ENCODE results near the gene CELF3.

- TF ChIP-seq CTCF (IDR thresholded peaks at IDR 0.05): no peak
- no peak for TF ChIP-seq POLR2A (IDR thresholded peaks at IDR 0.05)
- no peak for TF ChIP-seq EP300 (IDR thresholded peaks at IDR 0.05)
- TF ChIP-seq POLR2AphosphoS5 (IDR thresholded peaks at IDR 0.05): no peak
Measured at GRCh38 chr1:151720125-151720524, 3.5 kb upstream of the CELF3 start.
